Thyroid gland (tissue), 4 donors: ENCODE measurements around the gene PSMD8.

ENCODE experiments used
- POLR2A ChIP-seq, 2 donors: fragments of 450-650 bp; IDR thresholded peaks; one replicate each; pipeline ENCODE4 v1.6.1; 2017; ENCODE audit warnings: antibody characterized with exemption in 2 of 2, mild to moderate bottlenecking in 2 of 2, moderate library complexity in 1 of 2
- TF ChIP-seq, protein P1 (sequence below), 6 experiments: fragments of 200-600 bp in 3 of 6; fragments of 450-650 bp in 3 of 6; sonication (generic) in 3 of 6; IDR thresholded peaks; one replicate each; pipeline ENCODE4 v1.5.1; 2016 to 2019; ENCODE audit warnings: antibody characterized with exemption in 6 of 6, mild to moderate bottlenecking in 2 of 6, inconsistent platforms in 1 of 6, moderate library complexity in 1 of 6

DNA sequence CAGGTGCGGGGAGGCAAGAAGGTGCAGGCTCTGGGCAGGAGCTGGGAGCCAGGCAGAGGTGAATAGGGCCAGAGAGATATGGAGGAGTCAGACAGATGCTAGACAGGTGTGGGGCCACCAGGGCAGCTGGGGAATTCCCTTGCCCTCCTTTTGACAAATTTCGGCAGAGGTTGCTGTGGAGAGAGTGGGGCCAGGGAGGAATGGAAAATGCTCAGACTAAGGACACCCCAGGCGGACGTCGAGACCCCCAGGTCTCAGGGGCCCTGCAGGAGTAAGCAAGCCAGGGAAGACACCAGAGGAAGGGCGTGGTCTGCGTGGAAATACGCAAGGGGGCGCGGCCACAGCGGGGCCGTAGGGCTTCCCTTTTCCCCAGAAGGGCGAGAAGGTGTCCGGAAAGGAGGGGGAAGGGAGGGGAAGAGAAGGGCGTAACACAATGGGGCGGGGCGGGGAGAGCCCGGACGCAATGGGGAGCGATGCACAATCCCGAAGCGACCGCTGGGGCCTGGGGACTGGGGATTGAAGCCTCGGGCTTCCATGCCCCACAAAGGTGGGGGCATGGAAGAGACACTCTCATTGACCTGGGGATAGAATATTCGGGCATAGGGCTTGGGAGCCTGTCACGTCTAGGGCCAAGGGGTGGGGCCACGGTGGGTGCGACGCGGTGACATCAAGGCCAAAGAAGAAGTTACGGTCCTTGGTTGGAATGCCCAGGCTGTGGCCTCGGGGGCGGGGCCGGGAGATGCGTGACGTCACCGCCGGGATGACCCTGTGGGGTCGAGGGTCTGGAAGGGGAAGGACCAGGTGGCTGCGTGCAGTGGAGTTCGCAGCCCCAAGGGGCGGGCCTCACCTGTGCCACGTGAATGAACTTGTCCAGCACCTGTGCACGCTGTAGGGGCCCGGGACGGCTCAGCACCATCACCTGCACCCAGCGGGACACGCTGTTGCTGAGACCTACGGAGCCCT is 43.5 kb downstream of the PSMD8 start:
- TF ChIP-seq POLR2A (IDR thresholded peaks at IDR 0.05) = no peak
- TF ChIP-seq, protein P1, sequence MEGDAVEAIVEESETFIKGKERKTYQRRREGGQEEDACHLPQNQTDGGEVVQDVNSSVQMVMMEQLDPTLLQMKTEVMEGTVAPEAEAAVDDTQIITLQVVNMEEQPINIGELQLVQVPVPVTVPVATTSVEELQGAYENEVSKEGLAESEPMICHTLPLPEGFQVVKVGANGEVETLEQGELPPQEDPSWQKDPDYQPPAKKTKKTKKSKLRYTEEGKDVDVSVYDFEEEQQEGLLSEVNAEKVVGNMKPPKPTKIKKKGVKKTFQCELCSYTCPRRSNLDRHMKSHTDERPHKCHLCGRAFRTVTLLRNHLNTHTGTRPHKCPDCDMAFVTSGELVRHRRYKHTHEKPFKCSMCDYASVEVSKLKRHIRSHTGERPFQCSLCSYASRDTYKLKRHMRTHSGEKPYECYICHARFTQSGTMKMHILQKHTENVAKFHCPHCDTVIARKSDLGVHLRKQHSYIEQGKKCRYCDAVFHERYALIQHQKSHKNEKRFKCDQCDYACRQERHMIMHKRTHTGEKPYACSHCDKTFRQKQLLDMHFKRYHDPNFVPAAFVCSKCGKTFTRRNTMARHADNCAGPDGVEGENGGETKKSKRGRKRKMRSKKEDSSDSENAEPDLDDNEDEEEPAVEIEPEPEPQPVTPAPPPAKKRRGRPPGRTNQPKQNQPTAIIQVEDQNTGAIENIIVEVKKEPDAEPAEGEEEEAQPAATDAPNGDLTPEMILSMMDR (IDR thresholded peaks at IDR 0.05) = no peak
